Tibial artery (tissue), 4 donors: ENCODE measurements around the gene LCE3A.
"Not testable (repeated sequence)": the region's sequence is repeated elsewhere in the genome, so short reads cannot be mapped to it uniquely, and the experiment has no call there.

Source experiments
- DNase-seq, 2 donors: peaks; one replicate each; pipeline ENCODE4 v3.0.0-alpha.2; 2019
- H3K27ac ChIP-seq, 2 donors: fragments of 200-600 bp; sonication (generic) in 1 of 2; 1 replicate in 1 of 2; 2 replicates in 1 of 2; pipeline ENCODE4 v1.5.1; 2018 to 2019; ENCODE audit warnings: mild to moderate bottlenecking in 1 of 2
- H3K27me3 ChIP-seq, 2 donors: fragments of 200-600 bp; sonication (generic) in 1 of 2; one replicate each; pipeline versions ENCODE4 v1.5.1 to v1.6.0; 2016 to 2019
- H3K36me3 ChIP-seq, 3 donors: fragments of 200-600 bp; sonication (generic) in 2 of 3; one replicate each; pipeline ENCODE4 v1.5.1; 2016 to 2019; ENCODE audit warnings: mild to moderate bottlenecking in 2 of 3
- H3K4me1 ChIP-seq, 4 donors: fragments of 200-600 bp; sonication (generic) in 2 of 4; 1 replicate in 3 of 4; 2 replicates in 1 of 4; pipeline ENCODE4 v1.5.1; 2016 to 2019
- H3K4me3 ChIP-seq, 2 donors: fragments of 200-600 bp; sonication (generic) in 1 of 2; 1 replicate in 1 of 2; 2 replicates in 1 of 2; pipeline ENCODE4 v1.5.1; 2018 to 2019; ENCODE audit warnings: mild to moderate bottlenecking in 2 of 2
- H3K9me3 ChIP-seq, 3 donors: fragments of 200-600 bp; sonication (generic) in 1 of 3; one replicate each; pipeline ENCODE4 v1.5.1; 2016 to 2019
- CTCF ChIP-seq, 2 experiments: fragments of 200-600 bp in 1 of 2; fragments of 450-650 bp in 1 of 2; IDR thresholded peaks; one replicate each; pipeline ENCODE4 v1.5.1; 2017 to 2019; ENCODE audit warnings: antibody characterized with exemption in 2 of 2, mild to moderate bottlenecking in 1 of 2, moderate library complexity in 1 of 2
- intact Hi-C: fragments of 100-400 bp; cut with DNase I; formaldehyde crosslinking; loops from one replicate; pipeline ENCODE4 v1.15.0; 2023; ENCODE audit warnings: low total_unique reads

LCE3A gene

GRCh38 chr1:152622803-152623202, at the start of gene LCE3A:
Gene LCE3A (minus strand): TSS chr1:152623103. CDS start chr1:152623103, 0 bp downstream.
- intact Hi-C loops: no loop called here
- DNase-seq: no peak
- H3K27ac ChIP-seq: no peak within 1 kb of the TSS

GRCh38 chr1:152667648-152668047, 44.7 kb upstream of the LCE3A start:
- no peak overlapping the region for H3K27ac ChIP-seq
- H3K36me3 ChIP-seq: no peaks in the 10 kb centered on the region
- no peak for DNase-seq
- H3K9me3 ChIP-seq: no peaks in the 10 kb centered on the region
- no peak overlapping the region for H3K4me3 ChIP-seq
- H3K27me3 ChIP-seq: peaks cover 0 to 3% of the 10 kb centered on the region in 2 donors
- no peak for TF ChIP-seq CTCF (IDR thresholded peaks at IDR 0.05)
- intact Hi-C loops: no loop called here
- no peaks in the 10 kb centered on the region for H3K4me1 ChIP-seq

More at GRCh38 chr1:152622803-152623202, at the start of gene LCE3A:
- H3K9me3 ChIP-seq: peaks cover 2 to 17% (median 10%) of the 10 kb centered on the region in 3 donors
- no peaks in the 10 kb centered on the region for H3K27me3 ChIP-seq
- no peaks in the 10 kb centered on the region for H3K36me3 ChIP-seq
- H3K4me1 ChIP-seq: no peaks in the 10 kb centered on the region
- H3K4me3 ChIP-seq: no peak within 1 kb of the TSS
- no peak for TF ChIP-seq CTCF (IDR thresholded peaks at IDR 0.05)

- H3K27ac ChIP-seq, intact Hi-C loops, H3K4me3 ChIP-seq, H3K36me3 ChIP-seq, H3K4me1 ChIP-seq, H3K27me3 ChIP-seq, DNase-seq, H3K9me3 ChIP-seq: not testable (repeated sequence)
Observed at GRCh38 chr1:152666171-152666570, 43.3 kb upstream of the LCE3A start.

- no peak within 1 kb of the TSS for H3K27ac ChIP-seq
- H3K4me3 ChIP-seq: no peak within 1 kb of the TSS
- intact Hi-C loops: no loop called here
- no peaks in the 10 kb centered on the region for H3K36me3 ChIP-seq
- peaks cover 0 to 3% of the 10 kb centered on the region in 2 donors for H3K27me3 ChIP-seq
- TF ChIP-seq CTCF (IDR thresholded peaks at IDR 0.05): no peak
- no peaks in the 10 kb centered on the region for H3K9me3 ChIP-seq
- no peak for DNase-seq
- no peaks in the 10 kb centered on the region for H3K4me1 ChIP-seq
Observed at GRCh38 chr1:152663098-152663497, 40.2 kb upstream of the LCE3A start, which contains the start of gene LCE2D. Gene LCE2D (plus strand): TSS chr1:152663380. CDS start chr1:152664106, 726 bp downstream.

- no peak for DNase-seq
- no peak overlapping the region for H3K27ac ChIP-seq
- no peak for TF ChIP-seq CTCF (IDR thresholded peaks at IDR 0.05)
- no peaks in the 10 kb centered on the region for H3K4me1 ChIP-seq
- no peak overlapping the region for H3K4me3 ChIP-seq
- no peaks in the 10 kb centered on the region for H3K36me3 ChIP-seq
- intact Hi-C loops: no loop called here
- no peaks in the 10 kb centered on the region for H3K27me3 ChIP-seq
- H3K9me3 ChIP-seq: no peaks in the 10 kb centered on the region
Observed at GRCh38 chr1:152658649-152659048, 35.7 kb upstream of the LCE3A start.

- H3K27ac ChIP-seq: no peak overlapping the region
- intact Hi-C loops: no loop called here
- H3K4me3 ChIP-seq: no peak overlapping the region
- no peaks in the 10 kb centered on the region for H3K4me1 ChIP-seq
- H3K27me3 ChIP-seq: no peaks in the 10 kb centered on the region
- no peaks in the 10 kb centered on the region for H3K9me3 ChIP-seq
- TF ChIP-seq CTCF (IDR thresholded peaks at IDR 0.05): no peak
- no peak for DNase-seq
- H3K36me3 ChIP-seq: no peaks in the 10 kb centered on the region
Observed at GRCh38 chr1:152657677-152658076, 34.8 kb upstream of the LCE3A start.
